Measurements from ENCODE around the gene GABRD.

Gene GABRD

DNA sequence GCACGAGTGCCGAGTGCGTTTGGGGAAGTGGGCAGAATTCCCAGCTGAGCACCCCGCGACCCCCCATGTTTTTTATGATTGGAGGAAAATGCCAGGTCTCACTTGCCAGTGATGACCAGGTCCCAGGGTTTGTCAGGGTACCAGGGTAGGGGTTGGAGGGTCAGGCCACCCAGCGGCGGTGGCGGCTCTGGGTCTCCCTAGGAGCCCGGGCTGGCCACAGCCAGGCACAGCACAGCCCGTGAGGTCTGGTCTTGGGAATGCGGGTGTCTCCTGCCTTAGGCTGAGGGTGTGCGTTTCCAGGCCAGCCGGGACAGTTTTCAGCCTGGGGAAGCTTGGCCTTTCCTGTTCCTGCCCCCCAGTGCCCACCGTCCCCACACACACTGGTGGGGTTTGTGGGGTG is 53.7 kb downstream of the GABRD start:
- no peak for DNase-seq (ENCODE audit: low read depth in 2 of 3, low spot score in 2 of 3)

DNA sequence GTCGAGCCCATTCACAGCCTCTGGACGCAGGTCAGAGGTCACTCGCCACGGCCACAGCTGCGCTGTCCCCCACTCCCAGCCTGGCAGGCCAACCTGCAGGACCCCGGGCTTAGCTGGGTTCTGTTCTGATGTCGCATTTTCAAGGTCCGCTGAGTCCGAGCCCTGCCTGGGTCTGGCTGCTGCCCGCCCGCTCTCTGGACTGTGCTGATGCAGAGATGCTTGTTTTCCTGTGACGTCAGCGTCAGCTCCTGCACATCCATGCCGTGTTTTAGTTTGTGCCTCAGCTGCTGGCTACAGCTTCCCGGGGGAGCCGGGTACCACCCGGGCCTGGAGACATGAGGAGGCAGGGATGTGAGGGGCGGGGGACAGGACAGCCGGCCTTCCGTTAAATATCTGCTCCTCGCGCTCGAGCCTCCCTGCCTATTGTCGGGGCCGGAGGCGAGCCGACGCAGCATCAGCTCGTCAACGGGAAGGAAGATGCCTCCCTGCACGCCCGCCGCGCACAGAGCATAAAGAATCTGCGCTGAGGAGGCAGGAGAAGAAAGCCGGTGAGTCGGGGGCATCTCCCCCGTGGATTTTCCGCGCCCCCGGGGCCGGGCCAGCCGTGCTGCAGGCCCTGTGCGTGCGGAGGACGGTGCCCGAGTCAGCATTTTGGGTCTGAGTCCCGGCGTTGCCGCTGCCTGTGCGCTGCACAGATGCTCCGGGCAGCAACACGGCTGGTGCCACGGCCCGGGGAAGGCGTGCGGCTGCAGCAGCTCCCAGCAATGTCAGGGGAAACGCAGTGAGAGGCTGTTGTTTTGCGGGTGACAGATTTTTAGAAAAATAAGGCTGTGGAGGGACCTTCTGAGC is 54.5 kb downstream of the GABRD start:
- DNase-seq (ENCODE audit: low read depth in 2 of 3, low spot score in 2 of 3) = no peak

DNA sequence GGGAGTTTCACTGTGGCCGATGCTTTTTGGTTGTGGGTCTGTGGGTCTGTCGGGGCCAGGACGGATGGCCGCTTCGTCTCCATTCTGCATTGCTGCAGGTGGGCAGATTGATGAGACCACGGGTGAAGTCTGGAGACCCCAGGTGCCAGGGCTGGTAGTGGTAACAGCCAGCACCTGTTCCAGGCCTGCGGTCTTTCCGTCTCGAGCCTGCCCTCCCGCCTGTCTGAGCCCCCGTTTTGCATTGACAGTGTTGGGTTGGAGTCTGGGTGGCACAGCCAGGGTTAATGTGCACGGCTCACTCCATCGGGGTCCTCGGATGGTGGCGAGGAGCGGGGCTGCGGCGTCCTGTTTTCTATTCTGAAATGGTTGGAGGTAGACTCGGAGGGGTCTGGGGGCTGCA is 55.3 kb downstream of the GABRD start:
- DNase-seq (ENCODE audit: low read depth in 2 of 3, low spot score in 2 of 3) = no peak

DNA sequence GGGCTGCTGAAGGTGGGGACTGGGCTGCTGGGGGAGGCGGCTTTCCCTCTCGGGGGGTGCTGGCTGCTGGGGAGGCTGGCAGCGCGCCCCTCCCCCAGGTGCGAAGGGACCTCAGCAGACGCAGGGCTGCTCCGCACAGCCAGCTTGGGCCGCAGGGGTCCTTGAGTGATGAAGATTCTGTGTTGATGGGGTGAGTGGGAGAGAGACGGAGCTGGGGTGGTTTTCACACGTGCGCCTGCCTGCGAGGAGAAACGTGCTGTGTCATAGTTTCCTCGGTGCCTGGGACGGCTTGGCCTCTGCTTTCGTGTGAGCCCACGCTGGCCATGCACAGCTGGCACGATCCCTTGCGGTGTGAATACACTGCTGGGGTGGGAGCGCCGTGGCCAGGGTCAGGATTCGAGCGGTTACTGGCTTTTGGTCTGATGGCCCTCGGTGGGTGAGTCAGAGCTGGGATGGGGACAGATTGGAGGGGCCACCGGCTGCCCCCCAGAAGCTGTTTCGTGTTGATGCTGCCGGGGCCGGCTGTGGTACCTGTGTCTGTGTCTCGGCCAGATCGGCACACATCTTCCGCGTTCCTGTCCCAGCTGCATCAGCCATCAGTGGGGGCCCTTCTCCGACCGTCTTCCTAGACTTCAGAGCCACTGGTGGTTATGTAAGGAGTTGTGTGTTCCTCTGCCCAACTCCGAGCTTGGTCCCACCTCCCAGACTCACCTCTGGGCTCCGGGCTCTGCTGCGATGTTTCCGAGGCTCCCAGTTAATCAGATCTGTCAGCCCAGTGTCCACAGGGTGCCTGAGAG is 56.0 kb downstream of the GABRD start:
- DNase-seq (ENCODE audit: low read depth in 2 of 3, low spot score in 2 of 3) = no peak

DNA sequence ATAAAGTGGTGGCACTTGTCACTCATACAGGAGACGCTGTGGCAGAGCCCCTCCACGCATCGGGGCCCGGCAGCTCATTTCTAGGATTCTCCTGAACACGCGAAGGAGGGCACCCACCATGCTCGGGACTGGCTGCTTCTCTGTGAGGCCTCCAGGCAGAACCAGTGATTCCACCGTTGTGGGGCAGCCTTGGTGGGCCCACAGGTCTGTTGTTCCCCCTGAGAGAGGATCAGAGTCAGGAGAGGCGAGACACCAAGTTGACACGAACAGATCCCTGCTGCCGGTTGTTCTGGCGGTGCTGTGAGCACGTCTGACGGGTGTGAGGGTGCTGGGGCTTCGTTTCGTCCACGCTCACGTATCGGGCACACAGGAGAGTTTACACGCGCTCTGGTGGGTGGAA is 57.7 kb downstream of the GABRD start:
- no peak for DNase-seq (ENCODE audit: low read depth in 2 of 3, low spot score in 2 of 3)

DNA sequence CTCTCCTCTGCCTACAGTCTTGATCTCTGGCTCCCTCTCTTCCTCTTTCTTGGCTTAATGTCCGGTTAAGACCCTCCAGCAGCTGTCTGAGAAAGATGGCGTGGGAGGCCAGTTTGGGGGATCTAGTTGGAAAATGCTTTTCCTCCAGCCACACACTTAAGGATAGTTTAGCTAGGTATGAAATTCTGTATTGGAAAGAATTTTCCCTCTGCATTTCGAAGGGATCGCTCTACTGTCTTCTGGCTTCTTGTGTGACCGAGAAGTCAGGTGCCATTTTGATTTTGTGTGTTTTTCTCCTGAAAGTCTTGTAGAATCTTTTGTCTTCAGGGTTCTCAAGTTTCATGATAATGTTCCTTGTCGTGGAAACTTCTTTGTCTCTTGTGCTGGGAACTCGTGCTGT is 59.0 kb downstream of the GABRD start:
- no peak for DNase-seq (ENCODE audit: low read depth in 2 of 3, low spot score in 2 of 3)

DNA sequence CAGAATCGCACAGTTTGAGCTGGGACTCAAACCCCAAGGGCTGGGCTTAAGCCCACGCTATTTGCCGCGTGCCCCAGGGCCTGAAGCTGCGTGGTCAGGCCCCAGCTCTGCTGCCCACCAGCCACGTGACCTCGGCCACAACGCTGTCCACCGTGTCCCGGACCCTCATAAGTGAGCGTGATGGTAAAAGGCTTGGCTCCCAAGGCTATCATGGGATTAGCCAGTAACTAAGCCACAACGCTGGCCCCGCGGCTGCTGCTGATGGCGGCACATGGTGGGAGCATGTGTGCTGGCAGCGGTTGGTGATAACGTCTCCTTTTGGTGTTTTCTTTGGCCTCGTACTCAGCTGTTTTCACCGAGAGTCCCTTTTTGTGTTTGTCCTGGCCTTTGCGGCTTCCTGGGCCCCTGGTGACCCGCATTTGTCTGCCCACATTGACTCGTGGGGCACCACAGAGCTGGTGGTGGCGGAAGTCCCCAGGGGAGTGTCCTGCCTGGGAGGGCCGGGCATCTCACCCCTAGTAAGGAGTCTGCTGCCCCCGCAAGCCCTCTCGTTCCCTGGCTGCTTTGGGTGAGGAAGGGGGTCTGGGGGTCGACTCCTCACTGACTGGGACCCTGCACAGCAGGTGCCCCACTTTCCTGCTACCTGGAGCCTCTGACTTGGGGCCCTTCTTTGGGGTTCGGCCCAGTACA is 60.4 kb downstream of the GABRD start:
- DNase-seq (ENCODE audit: low read depth in 2 of 3, low spot score in 2 of 3) = no peak

DNA sequence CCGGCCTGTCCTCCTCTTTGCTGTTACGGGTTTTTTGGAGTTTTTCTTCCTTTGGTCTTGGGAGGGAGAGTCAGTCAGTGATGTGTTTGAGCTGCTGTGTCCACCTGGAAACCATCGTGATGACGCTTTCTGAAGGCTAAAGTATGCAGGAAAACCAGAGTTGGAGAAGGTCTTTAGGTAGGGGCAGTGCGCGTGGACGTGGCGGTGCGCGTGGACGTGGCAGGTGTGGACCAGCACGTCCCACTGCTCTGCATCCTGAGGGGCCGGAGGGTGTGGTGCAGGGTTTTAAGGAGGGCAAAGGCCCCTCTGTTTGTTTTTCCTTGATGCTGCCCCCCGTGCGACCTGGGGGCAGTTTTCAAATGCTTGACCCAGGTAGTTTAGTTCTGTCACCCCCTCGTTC is 61.0 kb downstream of the GABRD start:
- DNase-seq (ENCODE audit: low read depth in 2 of 3, low spot score in 2 of 3) = no peak
